IMR-90 (cell line): Measurements from ENCODE around the gene BGN.

ENCODE experiments used
- CEBPB ChIP-seq: IDR thresholded peaks from 2 replicates; pipeline ENCODE4 v1.6.1; 2012; ENCODE audit warnings: low read depth, low read length, improper control_type of control experiment
- CHD1 ChIP-seq: IDR thresholded peaks from 2 replicates; pipeline ENCODE4 v1.6.1; 2012; ENCODE audit warnings: low read depth, low read length, improper control_type of control experiment
- CTCF ChIP-seq: conservative IDR thresholded peaks from 2 replicates; pipeline ENCODE4 v1.5.1; 2012; ENCODE audit warnings: mild to moderate bottlenecking, low read depth, low read length, improper control_type of control experiment
- MAFK ChIP-seq: IDR thresholded peaks from 2 replicates; pipeline ENCODE4 v1.6.1; 2012; ENCODE audit warnings: low read depth, low read length, improper control_type of control experiment
- POLR2A ChIP-seq: IDR thresholded peaks from 2 replicates; pipeline ENCODE4 v1.6.1; 2012; ENCODE audit warnings: mild to moderate bottlenecking, low read depth, low read length
- RAD21 ChIP-seq: IDR thresholded peaks from 2 replicates; pipeline ENCODE4 v1.6.1; 2012; ENCODE audit warnings: low read length, improper control_type of control experiment
- TF ChIP-seq, protein P1 (sequence below): fragments of 150-350 bp; IDR thresholded peaks from 2 replicates; pipeline ENCODE4 v1.6.1; 2017; ENCODE audit warnings: mild to moderate bottlenecking, antibody characterized with exemption, low read length, low read depth
- TF ChIP-seq, protein P2 (sequence below): fragments of 150-350 bp; IDR thresholded peaks from 2 replicates; pipeline ENCODE4 v1.6.1; 2016; ENCODE audit warnings: low read depth, mild to moderate bottlenecking, low read length, moderate library complexity, borderline replicate concordance

DNA sequence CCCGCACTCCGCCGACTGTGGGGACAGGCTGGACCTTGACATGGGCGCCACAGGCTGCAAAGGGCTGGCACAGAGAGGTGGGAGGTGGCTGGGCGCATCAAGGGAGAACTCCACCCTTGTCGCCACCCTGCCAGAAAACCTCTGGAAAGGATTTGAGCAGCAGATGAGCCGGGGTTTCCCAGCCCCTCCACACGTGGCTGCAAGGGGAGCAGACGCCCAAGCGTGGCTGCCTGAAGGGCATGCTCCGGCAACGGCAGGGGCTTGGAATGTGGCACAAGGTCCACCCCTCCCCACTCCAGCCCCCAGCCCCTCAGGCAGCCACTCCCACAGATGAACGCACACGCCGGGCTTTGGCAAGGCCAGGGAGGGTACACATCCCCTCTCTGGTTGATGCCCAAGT is 4.6 kb downstream of the BGN start:
- no peak for TF ChIP-seq CEBPB
- no peak for TF ChIP-seq CTCF
- no peak for TF ChIP-seq CHD1
- TF ChIP-seq POLR2A: no peak
- TF ChIP-seq RAD21: no peak
- no peak for TF ChIP-seq MAFK
- TF ChIP-seq, protein P1, sequence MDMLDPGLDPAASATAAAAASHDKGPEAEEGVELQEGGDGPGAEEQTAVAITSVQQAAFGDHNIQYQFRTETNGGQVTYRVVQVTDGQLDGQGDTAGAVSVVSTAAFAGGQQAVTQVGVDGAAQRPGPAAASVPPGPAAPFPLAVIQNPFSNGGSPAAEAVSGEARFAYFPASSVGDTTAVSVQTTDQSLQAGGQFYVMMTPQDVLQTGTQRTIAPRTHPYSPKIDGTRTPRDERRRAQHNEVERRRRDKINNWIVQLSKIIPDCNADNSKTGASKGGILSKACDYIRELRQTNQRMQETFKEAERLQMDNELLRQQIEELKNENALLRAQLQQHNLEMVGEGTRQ: no peak
- TF ChIP-seq, protein P2, sequence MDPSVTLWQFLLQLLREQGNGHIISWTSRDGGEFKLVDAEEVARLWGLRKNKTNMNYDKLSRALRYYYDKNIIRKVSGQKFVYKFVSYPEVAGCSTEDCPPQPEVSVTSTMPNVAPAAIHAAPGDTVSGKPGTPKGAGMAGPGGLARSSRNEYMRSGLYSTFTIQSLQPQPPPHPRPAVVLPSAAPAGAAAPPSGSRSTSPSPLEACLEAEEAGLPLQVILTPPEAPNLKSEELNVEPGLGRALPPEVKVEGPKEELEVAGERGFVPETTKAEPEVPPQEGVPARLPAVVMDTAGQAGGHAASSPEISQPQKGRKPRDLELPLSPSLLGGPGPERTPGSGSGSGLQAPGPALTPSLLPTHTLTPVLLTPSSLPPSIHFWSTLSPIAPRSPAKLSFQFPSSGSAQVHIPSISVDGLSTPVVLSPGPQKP: no peak
